GM12891 (cell line): ENCODE measurements around the gene SNPH.

Source experiments
- DNase-seq: peaks from one replicate; pipeline ENCODE4 v3.0.0; 2011; ENCODE audit warnings: low spot score; ENCODE audit not compliant: insufficient read length
- FAIRE-seq: peaks from 2 replicates; lab custom pipeline; 2011; peaks lifted over from hg19 to GRCh38; lab: Jason Lieb, UNC
- PAX5 ChIP-seq: IDR thresholded peaks from 2 replicates; pipeline ENCODE4 v1.6.1; 2011; ENCODE audit warnings: low read length, moderate library complexity, mild to moderate bottlenecking; ENCODE audit not compliant: insufficient read depth, severe bottlenecking
- POLR2A ChIP-seq: IDR thresholded peaks from 2 replicates; pipeline ENCODE4 v1.6.1; 2011; ENCODE audit warnings: low read depth, low read length, control low read depth
- POLR2AphosphoS5 ChIP-seq: IDR thresholded peaks from 2 replicates; pipeline ENCODE4 v1.6.1; 2011; ENCODE audit warnings: low read depth, low read length, control low read depth
- POU2F2 ChIP-seq: IDR thresholded peaks from 2 replicates; pipeline ENCODE4 v1.6.1; 2011; ENCODE audit warnings: low read depth, mild to moderate bottlenecking, control low read depth, low read length, moderate library complexity
- SPI1 ChIP-seq: IDR thresholded peaks from 2 replicates; pipeline ENCODE4 v1.6.1; 2011; ENCODE audit warnings: low read depth, low read length, control low read depth
- TAF1 ChIP-seq: IDR thresholded peaks from 2 replicates; pipeline ENCODE4 v1.6.1; 2011; ENCODE audit warnings: low read depth, low read length, control low read depth

The SNPH gene

DNA sequence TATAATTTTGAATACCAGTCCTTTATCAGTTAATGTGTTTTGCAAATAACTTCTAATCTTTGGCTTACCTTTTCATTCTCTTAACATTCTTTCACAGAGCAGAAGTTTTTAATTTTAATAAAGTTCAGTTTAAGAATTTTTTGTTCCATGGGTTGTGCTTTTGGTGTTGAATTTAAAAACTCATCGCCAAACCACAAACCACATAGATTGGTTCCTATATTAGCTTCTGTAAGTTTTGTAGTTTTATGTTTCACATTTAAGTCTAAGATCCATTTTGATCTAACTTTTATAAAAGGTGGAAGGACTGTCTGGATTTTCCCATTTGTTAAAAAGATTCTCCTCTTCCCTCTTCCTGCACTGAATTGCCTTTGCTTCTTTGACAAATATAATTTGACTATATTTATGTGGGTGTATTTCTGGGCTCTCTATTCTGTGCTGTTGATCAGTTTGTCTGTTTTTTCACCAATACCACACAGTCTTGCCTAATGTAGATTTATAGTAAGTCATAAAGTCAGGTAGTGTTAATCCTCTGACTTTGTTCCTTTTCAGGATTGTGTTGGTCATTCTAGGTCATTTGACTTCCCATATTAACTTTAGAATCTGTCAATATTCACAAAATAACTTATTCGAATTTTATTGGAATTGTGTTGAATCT is 80.3 kb downstream of the SNPH start:
- no peak for FAIRE-seq
- no peak for DNase-seq
- TF ChIP-seq POLR2A (no peak), POU2F2 (no peak), SPI1 (no peak), TAF1 (no peak), POLR2AphosphoS5 (no peak), PAX5 (no peak)

DNA sequence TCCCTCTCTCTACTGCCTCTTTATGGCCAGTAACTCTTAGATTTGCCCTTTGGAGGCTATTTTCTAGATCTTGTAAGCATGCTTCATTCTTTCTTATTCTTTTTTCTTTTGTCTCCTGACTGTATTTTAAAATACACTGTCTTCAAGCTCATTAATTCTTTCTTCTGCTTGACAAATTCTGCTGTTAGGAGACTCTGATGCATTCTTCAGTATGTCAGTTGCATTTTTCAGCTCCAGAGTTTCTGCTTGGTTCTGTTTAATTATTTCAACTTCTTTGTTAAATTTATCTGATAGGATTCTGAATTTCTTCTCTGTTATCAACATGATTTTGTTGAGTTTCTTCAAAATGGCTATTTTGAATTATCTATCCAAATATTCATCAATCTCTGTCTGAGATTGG is 87.9 kb downstream of the SNPH start:
- DNase-seq (no peak), FAIRE-seq (no peak)
- TF ChIP-seq PAX5 (no peak), POU2F2 (no peak), TAF1 (no peak)

DNA sequence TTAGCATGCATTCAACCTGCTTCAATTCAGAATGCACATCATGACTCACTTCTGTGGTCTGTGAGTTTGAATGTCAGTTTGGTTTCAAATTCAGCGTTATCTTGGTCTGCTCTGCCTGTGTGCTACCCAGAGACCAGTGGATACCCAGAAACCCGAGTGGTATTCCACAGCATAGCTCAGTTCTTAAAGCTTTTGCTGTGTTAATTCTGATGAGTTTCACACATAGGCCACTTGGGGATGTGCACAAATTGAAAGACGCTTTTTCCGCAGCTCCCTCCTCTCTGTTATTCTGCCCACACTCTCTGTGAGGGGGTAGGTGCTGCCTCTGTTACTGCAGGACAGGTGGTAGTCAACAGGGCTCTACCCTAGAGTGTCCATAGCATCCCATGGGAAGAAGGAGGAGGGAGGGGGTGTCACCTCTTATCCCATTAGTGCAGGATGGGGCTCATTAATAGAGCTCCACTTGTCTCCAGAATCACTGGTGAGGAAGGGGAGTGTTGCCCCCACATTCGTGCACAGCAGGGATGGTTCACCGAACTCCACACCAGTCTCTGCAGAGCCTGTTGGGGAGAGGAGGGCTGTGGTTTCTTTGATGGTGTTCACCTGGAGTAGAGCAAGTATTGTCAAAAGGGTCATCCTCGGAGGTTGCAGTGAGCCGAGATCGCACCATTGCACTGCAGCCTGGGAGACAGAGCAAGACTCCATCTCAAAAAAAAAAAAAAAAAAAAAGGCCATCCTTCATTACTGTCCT is 92.0 kb downstream of the SNPH start:
- DNase-seq (no peak), FAIRE-seq (no peak)
- TF ChIP-seq SPI1: no peak
- TF ChIP-seq POLR2AphosphoS5: peak; percentile 47; the same call in 1 of the 2 replicates
- TF ChIP-seq PAX5: no peak
- TF ChIP-seq POLR2A: peak; percentile 64
- TF ChIP-seq TAF1: no peak
- no peak for TF ChIP-seq POU2F2
